Amniotic stem cell (primary cell): ENCODE results near the gene HECA.

ENCODE experiments used
- DNase-seq: peaks from one replicate; lab custom pipeline; 2025; lab: John Stamatoyannopoulos, UW

HECA gene

DNA sequence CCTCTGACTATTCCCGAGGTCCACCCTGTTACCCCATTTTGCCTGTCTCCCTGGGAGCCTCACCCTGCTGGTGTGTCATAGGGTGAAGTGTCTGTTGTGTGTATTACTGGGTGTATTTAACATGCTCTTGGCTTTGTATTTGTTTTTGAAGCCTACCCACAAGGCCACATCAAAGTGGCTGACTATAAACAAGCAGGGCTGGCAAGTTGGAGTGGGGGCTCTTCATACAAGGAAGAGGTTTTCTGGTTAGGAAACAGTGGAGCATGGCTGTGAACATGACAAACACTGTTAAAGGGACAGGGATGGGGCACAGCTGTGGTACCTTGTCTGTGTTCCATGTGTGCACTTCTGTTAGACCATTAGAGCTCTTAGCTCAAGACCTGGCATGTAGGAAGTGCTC, 26.3 kb downstream of the HECA start:
- no peak for DNase-seq

- DNase-seq = no peak
These were observed 27.0 kb downstream of the HECA start for GRCh38 chr6:139161817-139162284.

GRCh38 chr6:139164001-139164400, 29.1 kb downstream of the HECA start:
- no peak for DNase-seq

DNA sequence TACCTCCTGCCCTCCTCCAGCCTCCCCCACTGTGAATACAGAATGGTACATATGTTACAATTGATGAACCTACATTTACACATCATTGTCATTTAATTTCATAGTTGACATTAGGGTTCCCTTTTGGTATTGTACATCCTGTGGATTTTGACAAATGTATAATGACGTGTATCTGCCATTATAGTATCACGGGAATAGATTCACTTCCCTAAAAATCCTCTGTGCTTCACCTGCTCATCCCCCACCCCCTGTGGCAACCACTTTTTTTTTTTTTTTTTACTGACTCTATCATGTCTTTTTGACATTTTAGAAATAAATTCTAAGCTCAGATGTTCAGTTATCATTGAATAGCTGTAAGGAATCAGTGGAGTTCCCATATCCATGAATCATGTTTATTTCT, 30.4 kb downstream of the HECA start:
- no peak for DNase-seq

DNA sequence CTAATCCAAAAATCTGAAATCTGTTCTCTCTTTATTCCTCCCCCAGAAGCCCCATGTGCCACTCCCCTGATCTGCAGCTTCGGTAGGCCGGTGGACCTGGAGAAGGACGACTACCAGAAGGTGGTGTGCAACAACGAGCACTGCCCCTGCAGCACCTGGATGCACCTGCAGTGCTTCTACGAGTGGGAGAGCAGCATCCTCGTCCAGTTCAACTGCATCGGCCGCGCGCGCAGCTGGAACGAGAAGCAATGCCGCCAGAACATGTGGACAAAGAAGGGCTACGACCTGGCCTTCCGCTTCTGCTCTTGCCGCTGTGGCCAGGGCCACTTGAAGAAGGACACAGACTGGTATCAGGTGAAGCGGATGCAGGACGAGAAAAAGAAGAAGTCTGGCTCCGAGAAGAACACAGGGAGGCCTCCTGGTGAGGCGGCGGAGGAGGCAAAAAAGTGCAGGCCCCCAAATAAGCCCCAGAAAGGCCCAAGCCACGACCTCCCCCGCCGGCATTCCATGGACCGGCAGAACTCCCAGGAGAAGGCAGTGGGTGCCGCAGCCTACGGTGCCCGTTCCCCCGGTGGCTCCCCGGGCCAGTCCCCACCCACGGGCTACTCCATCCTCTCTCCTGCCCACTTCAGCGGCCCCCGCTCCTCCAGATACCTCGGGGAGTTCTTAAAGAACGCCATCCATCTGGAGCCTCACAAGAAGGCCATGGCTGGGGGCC, 31.5 kb downstream of the HECA start:
- DNase-seq = no peak

DNA sequence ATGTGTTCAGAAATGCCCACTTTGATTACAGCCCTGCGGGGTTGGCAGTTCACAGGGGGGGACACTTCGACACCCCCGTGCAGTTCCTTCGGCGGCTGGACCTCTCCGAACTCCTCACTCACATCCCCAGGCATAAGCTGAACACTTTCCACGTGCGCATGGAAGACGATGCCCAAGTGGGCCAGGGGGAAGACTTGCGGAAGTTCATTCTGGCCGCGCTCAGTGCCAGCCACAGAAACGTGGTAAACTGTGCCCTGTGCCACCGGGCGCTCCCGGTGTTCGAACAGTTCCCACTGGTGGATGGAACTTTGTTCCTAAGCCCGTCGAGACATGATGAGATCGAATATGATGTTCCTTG, 32.1 kb downstream of the HECA start:
- DNase-seq = no peak

DNA sequence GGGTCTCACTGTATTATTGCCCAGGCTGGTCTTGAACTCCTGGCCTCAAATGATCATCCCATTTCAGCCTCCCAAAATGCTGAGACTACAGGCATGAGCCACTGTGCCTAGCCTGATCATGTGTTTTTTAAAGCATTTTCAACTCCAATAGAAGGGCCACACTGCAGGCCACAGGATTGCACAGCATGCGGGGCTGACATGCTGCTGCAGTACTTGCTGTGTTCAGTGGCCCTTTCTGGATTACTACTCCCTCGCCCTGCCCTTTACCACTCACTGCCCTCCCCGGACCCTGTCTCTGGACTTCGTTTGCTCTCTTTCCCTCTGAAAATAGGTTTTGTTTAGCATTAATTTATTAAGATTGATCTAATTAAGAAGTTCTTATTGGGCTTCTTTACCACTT, 37.3 kb downstream of the HECA start:
- DNase-seq = no peak

GRCh38 chr6:139172567-139172966, 37.7 kb downstream of the HECA start:
- DNase-seq = no peak

GRCh38 chr6:139173172-139173571, 38.3 kb downstream of the HECA start:
- DNase-seq = no peak

GRCh38 chr6:139173822-139174221, 38.9 kb downstream of the HECA start:
- DNase-seq = no peak

- DNase-seq = no peak
These were observed 40.1 kb downstream of the HECA start for GRCh38 chr6:139174961-139175360.

DNA sequence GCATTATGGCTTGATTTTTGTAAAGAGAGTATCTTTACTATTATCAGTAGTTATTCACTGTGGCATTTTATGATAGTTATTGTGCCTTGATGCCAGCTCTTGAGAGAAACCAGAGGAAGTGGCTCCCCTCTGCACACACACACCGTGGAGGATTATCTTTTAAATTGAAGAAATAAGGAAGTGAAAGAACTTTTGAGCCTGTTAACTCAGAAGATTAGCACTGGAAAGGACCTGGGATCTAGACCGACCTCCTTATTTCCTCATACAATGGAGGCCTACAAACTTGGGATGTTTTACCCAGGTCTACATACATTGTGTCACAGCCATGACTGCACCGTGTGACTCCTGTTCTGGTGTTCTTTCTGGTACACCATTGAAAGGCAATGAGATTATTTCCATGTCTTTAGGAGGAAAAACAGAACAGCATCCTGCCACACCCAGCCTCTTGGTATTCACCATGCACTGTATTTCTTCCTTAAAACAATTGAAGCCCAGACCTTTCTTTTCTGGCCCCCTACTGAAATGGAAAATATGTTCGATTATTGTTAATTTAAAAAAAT, 40.6 kb downstream of the HECA start:
- no peak for DNase-seq

DNA sequence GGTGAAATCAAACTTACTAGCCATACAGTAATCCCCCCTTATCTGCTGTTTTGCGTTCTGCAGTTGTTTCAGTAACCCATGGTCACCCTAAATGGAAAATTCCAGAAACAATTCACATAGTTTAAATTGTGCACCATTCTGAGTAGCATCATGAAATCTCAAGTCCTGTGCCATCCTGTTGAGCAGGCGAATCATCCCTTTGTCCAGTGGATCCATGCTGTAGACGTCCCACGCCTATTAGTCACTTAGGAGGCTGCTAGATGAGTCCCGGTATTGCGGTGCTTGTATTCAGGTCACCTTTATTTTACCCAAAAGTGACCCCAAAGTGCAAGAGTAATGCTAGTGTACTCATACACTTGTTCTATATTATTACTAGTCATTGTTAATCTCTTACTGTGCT, 46.4 kb downstream of the HECA start:
- no peak for DNase-seq

DNA sequence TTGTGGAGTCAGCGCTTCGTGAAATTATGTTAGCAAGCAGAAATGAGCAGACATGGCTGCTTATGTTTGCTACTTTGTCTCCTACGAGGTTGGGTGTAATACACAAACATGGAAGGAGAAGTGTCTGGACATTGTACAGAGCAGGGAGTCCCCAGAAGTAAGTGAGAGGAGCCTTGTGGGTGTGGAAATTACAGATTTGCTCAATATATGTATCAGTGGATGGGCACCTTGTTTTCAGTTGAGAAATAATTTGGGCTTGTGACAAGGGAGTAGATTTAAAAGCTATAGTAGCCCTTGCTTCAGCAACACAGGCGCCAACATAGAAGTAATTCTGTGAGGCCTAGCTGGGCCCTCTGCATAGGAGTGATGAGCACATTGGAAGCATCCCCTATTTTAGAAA, 49.2 kb downstream of the HECA start:
- no peak for DNase-seq

- DNase-seq = no peak
These were observed 49.6 kb downstream of the HECA start for GRCh38 chr6:139184459-139184858.

- no peak for DNase-seq
These were observed 51.4 kb downstream of the HECA start for GRCh38 chr6:139186242-139186641.

- no peak for DNase-seq
These were observed 51.8 kb downstream of the HECA start for GRCh38 chr6:139186692-139187091.

DNA sequence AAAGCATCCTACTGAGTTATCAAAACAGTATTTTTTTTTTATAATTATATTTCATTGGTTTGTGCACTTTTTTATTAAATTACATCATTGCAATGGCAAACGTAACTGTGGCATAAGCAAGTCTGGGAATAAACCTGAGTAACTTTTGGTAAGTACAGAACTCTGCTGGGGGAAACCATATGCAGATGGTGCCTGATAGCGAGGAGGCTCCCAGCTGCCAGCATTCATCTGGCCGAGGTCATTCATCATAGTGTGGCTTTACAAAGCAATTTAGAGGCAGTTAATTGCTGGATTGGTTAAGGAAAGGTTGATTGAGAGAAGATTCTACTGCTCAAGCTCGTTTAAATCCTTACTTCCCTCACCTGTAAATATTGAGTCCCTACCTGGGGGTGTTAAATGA, 52.6 kb downstream of the HECA start:
- no peak for DNase-seq

GRCh38 chr6:139189665-139190064, 54.8 kb downstream of the HECA start:
- no peak for DNase-seq

DNA sequence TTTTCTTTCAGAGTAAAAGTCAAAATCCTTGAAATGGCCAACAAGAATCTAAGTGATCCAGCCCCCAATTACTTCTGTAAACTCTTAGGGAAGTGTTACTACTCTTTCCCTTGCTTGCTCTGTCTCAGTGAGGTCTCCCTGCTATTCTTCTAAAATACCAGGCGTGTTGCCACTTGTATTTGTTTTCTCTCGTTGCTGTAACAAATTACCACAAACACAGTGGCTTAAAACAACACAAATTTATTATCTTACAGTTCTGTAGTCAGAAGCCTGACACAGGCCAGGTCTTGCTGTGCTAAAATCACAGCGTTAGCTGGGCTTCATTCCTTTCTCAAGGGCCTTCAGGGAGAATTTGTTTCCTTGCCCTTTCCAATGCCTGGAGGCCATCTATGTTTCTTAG, 59.9 kb downstream of the HECA start:
- DNase-seq = no peak

DNA sequence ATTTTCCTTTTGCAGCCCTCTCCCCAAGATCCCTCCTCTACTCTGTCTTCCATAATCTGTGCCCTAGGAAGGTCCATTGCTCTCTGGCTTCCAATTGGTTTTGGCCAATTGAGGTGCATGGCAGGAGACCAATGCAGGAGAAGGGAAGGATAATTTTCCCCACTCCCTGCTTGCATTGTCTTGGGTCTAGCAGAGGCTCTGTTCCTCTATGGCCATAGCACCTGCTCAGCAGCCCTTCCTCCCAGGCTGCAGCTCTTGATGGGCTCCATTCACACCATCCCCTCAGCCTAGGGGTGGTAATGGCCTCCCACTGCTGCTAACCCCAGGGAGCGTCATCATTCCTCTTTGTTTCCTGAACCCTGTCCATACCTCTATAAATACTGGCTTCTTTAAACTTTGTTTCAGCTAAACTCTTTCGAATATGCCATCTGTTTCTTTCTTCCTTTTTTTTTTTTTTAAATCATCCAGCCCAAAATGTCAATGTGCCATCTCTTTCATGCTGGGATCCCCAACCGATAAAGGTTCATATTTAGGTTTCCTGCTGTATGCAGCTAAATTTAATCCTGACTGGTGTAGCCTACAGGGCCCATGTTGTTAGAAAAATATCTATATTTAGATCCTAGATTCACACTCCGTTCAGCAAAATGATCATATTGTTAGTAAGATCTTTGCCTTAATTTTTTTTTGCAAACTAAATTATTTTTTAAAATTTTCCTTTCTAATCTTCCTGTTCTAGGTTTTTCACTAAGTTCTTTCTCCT, 63.8 kb downstream of the HECA start:
- DNase-seq = no peak

DNA sequence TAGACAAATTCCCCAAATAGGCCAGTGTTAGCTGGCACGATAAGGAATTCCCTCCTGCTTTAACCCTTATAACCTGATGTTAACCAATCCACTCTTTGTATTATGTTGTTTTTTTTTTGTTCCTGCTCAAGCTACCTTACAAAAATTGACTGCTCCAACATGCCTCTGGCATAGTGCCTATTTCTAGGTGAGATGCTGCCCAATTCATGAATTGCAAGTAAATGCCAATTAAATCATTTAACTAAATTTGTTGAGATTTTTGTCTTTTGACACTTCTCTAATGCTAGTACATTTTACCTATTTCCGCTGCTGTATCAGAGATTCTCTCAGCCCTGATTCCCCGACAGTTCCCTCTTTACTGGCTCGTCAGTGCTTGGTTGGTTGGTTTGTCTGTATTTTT, 66.5 kb downstream of the HECA start:
- no peak for DNase-seq

GRCh38 chr6:139204978-139205377, 70.1 kb downstream of the HECA start:
- DNase-seq = no peak
